OCI-LY7 (cell line): ENCODE data around the gene INO80E.

ENCODE experiments used
- CTCF ChIP-seq: fragments of 200-600 bp; sonication (generic); conservative IDR thresholded peaks from 2 replicates; pipeline ENCODE4 v1.5.1; 2014; ENCODE audit warnings: mild to moderate bottlenecking, antibody characterized with exemption, low read length, moderate library complexity, mixed read lengths
- EZH2phosphoT487 ChIP-seq: fragments of 200-600 bp; sonication (generic); IDR thresholded peaks from 2 replicates; pipeline ENCODE4 v1.6.1; 2018; ENCODE audit warnings: low read depth, borderline replicate concordance, mild to moderate bottlenecking, mixed run types, antibody characterized with exemption, low read length, moderate library complexity, mixed read lengths

- TF ChIP-seq CTCF, result no peak
- TF ChIP-seq EZH2phosphoT487, result no peak
These were observed 11.8 kb upstream of the INO80E start for GRCh38 chr16:29984137-29984763.
